HepG2 (cell line): ENCODE results near the gene PRKCE. TPM values are rescaled to one million over a fixed set of nuclear protein-coding genes. Genes with fewer than 3 reads are reported as not detected.

Experiments used
- ATAC-seq: fragments of 200-7000 bp; cut with Tn5 transposase; 3 replicates; pipeline ENCODE4 v1.9.1; 2020; ENCODE audit warnings: mild to moderate bottlenecking, moderate library complexity
- BruUV-seq: library from RNA; stranded (reverse); fragments of 400-500 nt; replicated peaks from 2 replicates; lab custom pipeline; 2021; lab: Mats Ljungman, UMichigan
- CTCF ChIA-PET: fragments of 300-600 bp; formaldehyde crosslinking; extraction: SDS; loops from one replicate; lab custom pipeline; 2021; ENCODE audit warnings: low total read pairs, inconsistent platforms, low intra/inter-chr PET ratio; lab: Yijun Ruan, JAX
- POLR2A ChIA-PET: fragments of 350-600 bp; sonication (Branson Sonifier 250); formaldehyde crosslinking; loops from one replicate; lab custom pipeline; 2020; ENCODE audit warnings: antibody characterized with exemption, inconsistent platforms; lab: Yijun Ruan, JAX
- DNase-seq: peaks from one replicate; pipeline ENCODE4 v3.0.0-alpha.2; 2015; ENCODE audit warnings: low spot score
- FAIRE-seq: peaks from 3 replicates; lab custom pipeline; 2011; peaks lifted over from hg19 to GRCh38; lab: Jason Lieb, UNC
- H2AFZ ChIP-seq: one replicate; pipeline ENCODE4 v1.6.1; 2011; ENCODE audit warnings: low read length, inconsistent platforms
- H3K27ac ChIP-seq: fragments of 300-600 bp; 3 replicates; pipeline ENCODE4 v1.8.0; 2011; ENCODE audit warnings: mixed run types, mild to moderate bottlenecking, mixed read lengths, low read length, inconsistent platforms; ENCODE audit not compliant: insufficient read depth; ENCODE audit errors: extremely low read length
- H3K27me3 ChIP-seq, 2 experiments: fragments of 200-600 bp in 1 of 2; 2 replicates in 1 of 2; 3 replicates in 1 of 2; pipeline versions ENCODE4 v1.6.0 to v1.8.0; 2011; ENCODE audit warnings: low read length in 2 of 2, mild to moderate bottlenecking in 2 of 2, moderate library complexity in 2 of 2, inconsistent platforms in 1 of 2; ENCODE audit not compliant: insufficient read depth in 2 of 2, control insufficient read depth in 1 of 2
- H3K36me3 ChIP-seq, 2 experiments: fragments of 200-600 bp in 1 of 2; replicated peaks in 1 of 2; 2 replicates in 1 of 2; 3 replicates in 1 of 2; pipeline versions ENCODE4 v1.5.1 to v1.8.0; 2011; ENCODE audit warnings: low read length in 2 of 2, inconsistent platforms in 1 of 2; ENCODE audit not compliant: insufficient read depth in 2 of 2, control insufficient read depth in 1 of 2
- H3K4me1 ChIP-seq: 2 replicates; pipeline ENCODE4 v1.5.1; 2012; ENCODE audit warnings: low read length, inconsistent platforms; ENCODE audit not compliant: insufficient read depth
- H3K4me2 ChIP-seq: 2 replicates; pipeline ENCODE4 v1.6.0; 2011; ENCODE audit warnings: low read depth, low read length, inconsistent platforms
- H3K4me3 ChIP-seq, 3 experiments: fragments of 200-600 bp in 1 of 3; sonication (generic), shearing (Covaris generic) in 1 of 3; replicated peaks in 1 of 3; 2 replicates each; pipeline ENCODE4 v1.5.1; 2011 to 2016; ENCODE audit warnings: low read length in 3 of 3, inconsistent platforms in 2 of 3, low read depth in 2 of 3, mild to moderate bottlenecking in 2 of 3, control low read depth in 1 of 3, mixed read lengths in 1 of 3; ENCODE audit not compliant: insufficient read depth in 1 of 3
- H3K79me2 ChIP-seq: one replicate; pipeline ENCODE4 v1.6.1; 2011; ENCODE audit warnings: low read length, inconsistent platforms; ENCODE audit not compliant: insufficient read depth
- H3K9ac ChIP-seq: 2 replicates; pipeline ENCODE4 v1.6.0; 2011; ENCODE audit warnings: mild to moderate bottlenecking, low read depth, low read length, inconsistent platforms; ENCODE audit not compliant: insufficient read depth
- H3K9me3 ChIP-seq: 2 replicates; pipeline ENCODE4 v1.5.1; 2012; ENCODE audit warnings: mild to moderate bottlenecking, low read length
- H4K20me1 ChIP-seq: 2 replicates; pipeline ENCODE4 v1.6.0; 2011; ENCODE audit warnings: inconsistent platforms, mild to moderate bottlenecking, low read length, moderate library complexity; ENCODE audit not compliant: insufficient read depth
- BCL6 ChIP-seq: IDR thresholded peaks from 2 replicates; pipeline ENCODE4 v1.6.1; 2016; ENCODE audit warnings: missing genetic modification reagents, missing compliant biosample characterization
- FOXO1 ChIP-seq: sonication (generic); formaldehyde crosslinking; IDR thresholded peaks from 2 replicates; pipeline ENCODE4 v1.4.0; 2020; ENCODE audit warnings: missing genetic modification reagents
- HNF1B ChIP-seq: sonication (generic); formaldehyde crosslinking; IDR thresholded peaks from 2 replicates; pipeline ENCODE4 v1.5.1; 2020; ENCODE audit warnings: mild to moderate bottlenecking, moderate library complexity, missing genetic modification reagents
- ISL2 ChIP-seq: sonication (generic); formaldehyde crosslinking; IDR thresholded peaks from 2 replicates; pipeline ENCODE4 v1.5.0; 2020; ENCODE audit warnings: missing genetic modification reagents
- KMT2A ChIP-seq: sonication (generic); formaldehyde crosslinking; IDR thresholded peaks from 2 replicates; pipeline ENCODE4 v1.4.0; 2020; ENCODE audit warnings: missing genetic modification reagents
- NAIF1 ChIP-seq: sonication (generic); formaldehyde crosslinking; IDR thresholded peaks from 2 replicates; pipeline ENCODE4 v1.5.0; 2020; ENCODE audit warnings: mild to moderate bottlenecking, missing genetic modification reagents, borderline replicate concordance
- SKI ChIP-seq: fragments of 450-650 bp; IDR thresholded peaks from one replicate; pipeline ENCODE4 v1.6.1; 2018; ENCODE audit warnings: mild to moderate bottlenecking; ENCODE audit not compliant: partially characterized antibody
- SRSF1 ChIP-seq: fragments of 200-400 bp; formaldehyde crosslinking; optimal IDR thresholded peaks from 2 replicates; pipeline ENCODE3; 2017; ENCODE audit warnings: mild to moderate bottlenecking, low read depth, low read length, moderate library complexity
- TERF1 ChIP-seq: sonication (generic); formaldehyde crosslinking; IDR thresholded peaks from 2 replicates; pipeline ENCODE4 v1.8.0; 2022; ENCODE audit warnings: mild to moderate bottlenecking, missing genetic modification reagents, moderate library complexity
- ZBTB25 ChIP-seq: IDR thresholded peaks from 2 replicates; pipeline ENCODE4 v1.6.1; 2018; ENCODE audit warnings: missing genetic modification reagents
- ZNF180 ChIP-seq: sonication (generic); formaldehyde crosslinking; IDR thresholded peaks from 2 replicates; pipeline ENCODE4 v1.4.0; 2020; ENCODE audit warnings: low read depth, missing genetic modification reagents, borderline replicate concordance
- ZNF292 ChIP-seq: sonication (generic); formaldehyde crosslinking; IDR thresholded peaks from 2 replicates; pipeline ENCODE4 v1.8.1; 2022; ENCODE audit warnings: mild to moderate bottlenecking, low read depth, missing genetic modification reagents, borderline replicate concordance
- ZNF580 ChIP-seq: IDR thresholded peaks from 2 replicates; pipeline ENCODE4 v1.6.1; 2016; ENCODE audit warnings: low read depth, borderline replicate concordance
- ZNF720 ChIP-seq: sonication (generic); formaldehyde crosslinking; IDR thresholded peaks from 2 replicates; pipeline ENCODE4 v1.4.0; 2020; ENCODE audit warnings: missing genetic modification reagents
- ZNF761 ChIP-seq: sonication (generic); formaldehyde crosslinking; conservative IDR thresholded peaks from 2 replicates; pipeline ENCODE4 v1.4.0; 2020; ENCODE audit warnings: mild to moderate bottlenecking, missing genetic modification reagents
- WGBS: methylation state at CpG from one replicate; pipeline ENCODE4 v1.1.6; 2017; ENCODE audit warnings: low lambda C conversion rate; 5-methylcytosine and 5-hydroxymethylcytosine counted together
- in situ Hi-C: cut with HindIII; loops from 2 replicates; pipeline ENCODE4 v1.10.0; 2017; ENCODE audit warnings: low pct_unique_long_range_greater_than_20kb; ENCODE audit not compliant: extremely low pct_ligation_motif_present
- intact Hi-C: fragments of 100-400 bp; cut with micrococcal nuclease; formaldehyde crosslinking; loops from one replicate; pipeline ENCODE4 v1.10.0; 2022; ENCODE audit not compliant: unreplicated experiment
- polyA plus RNA-seq, 8 experiments: library from polyadenylated mRNA; depleted of rRNA in 3 of 8; stranded (reverse) in 7 of 8; unstranded in 1 of 8; fragments of >200 nt; fragmentation: Illumina TruSeq in 4 of 8; extraction: Trizol in 4 of 8; gene quantifications; 2 replicates each; pipeline versions ENCODE4 v1.2.1 to v1.2.3, GENCODE V29; 2011 to 2016; ENCODE audit warnings: low read depth in 4 of 8, missing spikeins in 1 of 8, mixed read lengths in 1 of 8; ENCODE audit not compliant: insufficient read depth in 1 of 8
- total RNA-seq, 5 experiments: library from RNA; depleted of rRNA; stranded (reverse); fragments of >200 nt; fragmentation: Illumina TruSeq; extraction: Trizol; gene quantifications; 2 replicates each; pipeline ENCODE4 v1.2.3, GENCODE V29; 2016; ENCODE audit warnings: low read depth in 1 of 5

Gene PRKCE
- total and polyA plus RNA-seq, 2 of the 13 experiments (the other 11 are each of a cell fraction or from before 2014, with no cell fraction given) = 1.0 to 3.9 TPM

GRCh38 chr2:45894211-45894610 is 242.7 kb downstream of the PRKCE start:
- ATAC-seq (no peak), FAIRE-seq (no peak), DNase-seq (no peak)
- no peak overlapping the region for H3K4me3 ChIP-seq
- no peaks in the 10 kb centered on the region for H3K36me3 ChIP-seq
- H3K4me1 ChIP-seq = peaks cover 6% of the 10 kb centered on the region; the same call in 1 of the 2 replicates
- H2AFZ ChIP-seq = no peak overlapping the region
- intact Hi-C loops (no loop called here), in situ Hi-C loops (no loop called here)
- no peaks in the 10 kb centered on the region for H3K79me2 ChIP-seq
- BruUV-seq = no TSS peak
- no peaks in the 10 kb centered on the region for H4K20me1 ChIP-seq
- no peak overlapping the region for H3K4me2 ChIP-seq
- 76% methylated on average over 4 of the region's 4 CpGs for WGBS
- ChIA-PET CTCF (no interaction called here), POLR2A (no interaction called here)
- H3K9ac ChIP-seq = no peak overlapping the region
- no peaks in the 10 kb centered on the region for H3K27me3 ChIP-seq
- no peak for TF ChIP-seq FOXO1 (CRISPR knock-in tag)
- TF ChIP-seq ZBTB25 (CRISPR knock-in tag) = no peak
- TF ChIP-seq BCL6 (CRISPR knock-in tag) = no peak
- H3K27ac ChIP-seq = no peak overlapping the region
- H3K9me3 ChIP-seq = no peaks in the 10 kb centered on the region

GRCh38 chr2:45895241-45895861 is 243.9 kb downstream of the PRKCE start:
- Histone ChIP-seq H3K27me3 (no peaks in the 10 kb centered on the region), H3K79me2 (no peaks in the 10 kb centered on the region), H3K4me1 (peaks cover 6% of the 10 kb centered on the region; the same call in 1 of the 2 replicates), H3K4me2 (no peak overlapping the region), H3K9me3 (no peaks in the 10 kb centered on the region), H3K27ac (no peak overlapping the region), H3K4me3 (no peak overlapping the region), H4K20me1 (no peaks in the 10 kb centered on the region), H3K9ac (no peak overlapping the region), H2AFZ (no peak overlapping the region), H3K36me3 (no peaks in the 10 kb centered on the region)
- in situ Hi-C loops (no loop called here), intact Hi-C loops (no loop called here)
- DNase-seq (no peak), FAIRE-seq (no peak), ATAC-seq (no peak)
- 75% methylated on average over 8 of the region's 8 CpGs for WGBS
- BruUV-seq = no TSS peak
- CTCF ChIA-PET = no interaction called here
- POLR2A ChIA-PET = no interaction called here
- TF ChIP-seq TERF1 (CRISPR knock-in tag) = no peak
- no peak for TF ChIP-seq ISL2 (CRISPR knock-in tag)
- no peak for TF ChIP-seq ZNF580 (CRISPR knock-in tag)
- TF ChIP-seq ZNF292 (CRISPR knock-in tag) = no peak
- no peak for TF ChIP-seq KMT2A
- TF ChIP-seq HNF1B (CRISPR knock-in tag) = no peak
- TF ChIP-seq ZNF180 (CRISPR knock-in tag) = no peak
- TF ChIP-seq ZNF761 (CRISPR knock-in tag) = no peak
- no peak for TF ChIP-seq SRSF1
- TF ChIP-seq NAIF1 (CRISPR knock-in tag) = no peak
- no peak for TF ChIP-seq SKI
- TF ChIP-seq ZNF720 (CRISPR knock-in tag) = no peak
